ENCODE results near the gene TASP1.
"Not testable (repeated sequence)": the region's sequence is repeated elsewhere in the genome, so short reads cannot be mapped to it uniquely, and the experiment has no call there.

GRCh38 chr20:13617585-13617984, 21.1 kb downstream of the TASP1 start:
- not testable (repeated sequence) for TF ChIP-seq CTCF (conservative IDR thresholded peaks at IDR 0.05; ENCODE audit: low read depth, low read length); EZH2 (IDR thresholded peaks at IDR 0.05; ENCODE audit: low read length, unreplicated experiment)
